ENCODE data around the gene FMOD.

FMOD gene

GRCh38 chr1:203308923-203309331 is 42.0 kb downstream of the FMOD start:
- no peak for TF ChIP-seq GATA3 (IDR thresholded peaks at IDR 0.05; ENCODE audit: low read depth, low read length)

GRCh38 chr1:203308328-203308922 is 42.5 kb downstream of the FMOD start:
- TF ChIP-seq GATA3 (IDR thresholded peaks at IDR 0.05; ENCODE audit: low read depth, low read length) (no peak), GATA2 (IDR thresholded peaks at IDR 0.05; ENCODE audit: low read depth, low read length) (no peak)

- no peak for TF ChIP-seq GATA2 (IDR thresholded peaks at IDR 0.05; ENCODE audit: low read depth, low read length)
- TF ChIP-seq GATA3 (IDR thresholded peaks at IDR 0.05; ENCODE audit: low read depth, low read length), result no peak
Observed at GRCh38 chr1:203307641-203308126, 43.2 kb downstream of the FMOD start.

GRCh38 chr1:203306965-203307541 is 43.9 kb downstream of the FMOD start:
- TF ChIP-seq GATA2 (IDR thresholded peaks at IDR 0.05; ENCODE audit: low read depth, low read length) (no peak), GATA3 (IDR thresholded peaks at IDR 0.05; ENCODE audit: low read depth, low read length) (no peak)

GRCh38 chr1:203306089-203306964 is 44.6 kb downstream of the FMOD start:
- TF ChIP-seq GATA2 (IDR thresholded peaks at IDR 0.05; ENCODE audit: low read depth, low read length) (peak; percentile 97), GATA3 (IDR thresholded peaks at IDR 0.05; ENCODE audit: low read depth, low read length) (peak; percentile 51)

- TF ChIP-seq GATA2 (IDR thresholded peaks at IDR 0.05; ENCODE audit: low read depth, low read length) (no peak), GATA3 (IDR thresholded peaks at IDR 0.05; ENCODE audit: low read depth, low read length) (no peak)
Observed at GRCh38 chr1:203305809-203306088, 45.2 kb downstream of the FMOD start.

GRCh38 chr1:203304919-203305808 is 45.8 kb downstream of the FMOD start, which contains the start of gene BTG2:
TSS of gene BTG2 (plus strand) at chr1:203305519. CDS start at chr1:203305607, 88 bp downstream.
- TF ChIP-seq GATA2 (IDR thresholded peaks at IDR 0.05; ENCODE audit: low read depth, low read length), result no peak
- TF ChIP-seq GATA3 (IDR thresholded peaks at IDR 0.05; ENCODE audit: low read depth, low read length), result no peak

GRCh38 chr1:203304391-203304918 is 46.5 kb downstream of the FMOD start:
- TF ChIP-seq GATA2 (IDR thresholded peaks at IDR 0.05; ENCODE audit: low read depth, low read length) (no peak), GATA3 (IDR thresholded peaks at IDR 0.05; ENCODE audit: low read depth, low read length) (no peak)

GRCh38 chr1:203302894-203303293 is 48.0 kb downstream of the FMOD start:
- TF ChIP-seq GATA2 (IDR thresholded peaks at IDR 0.05; ENCODE audit: low read depth, low read length) (no peak), GATA3 (IDR thresholded peaks at IDR 0.05; ENCODE audit: low read depth, low read length) (no peak)

GRCh38 chr1:203302456-203302855 is 48.5 kb downstream of the FMOD start:
- no peak for TF ChIP-seq GATA3 (IDR thresholded peaks at IDR 0.05; ENCODE audit: low read depth, low read length)
- no peak for TF ChIP-seq GATA2 (IDR thresholded peaks at IDR 0.05; ENCODE audit: low read depth, low read length)

GRCh38 chr1:203301331-203301668 is 49.6 kb downstream of the FMOD start:
- TF ChIP-seq GATA2 (IDR thresholded peaks at IDR 0.05; ENCODE audit: low read depth, low read length) (no peak), GATA3 (IDR thresholded peaks at IDR 0.05; ENCODE audit: low read depth, low read length) (no peak)

- TF ChIP-seq GATA2 (IDR thresholded peaks at IDR 0.05; ENCODE audit: low read depth, low read length) (no peak), GATA3 (IDR thresholded peaks at IDR 0.05; ENCODE audit: low read depth, low read length) (no peak)
Observed at GRCh38 chr1:203300441-203301330, 50.2 kb downstream of the FMOD start.

GRCh38 chr1:203299169-203299568 is 51.8 kb downstream of the FMOD start:
- TF ChIP-seq GATA3 (IDR thresholded peaks at IDR 0.05; ENCODE audit: low read depth, low read length) (no peak), GATA2 (IDR thresholded peaks at IDR 0.05; ENCODE audit: low read depth, low read length) (no peak)

Measured in SH-SY5Y (cell line).